SK-N-MC (cell line): Measurements from ENCODE around the gene GNE.

Experiments
- EZH2 ChIP-seq: fragments of 200-600 bp; sonication (generic); IDR thresholded peaks from one replicate; pipeline ENCODE4 v1.6.1; 2017; ENCODE audit warnings: antibody characterized with exemption
- FOXP2 ChIP-seq: optimal IDR thresholded peaks from 2 replicates; pipeline ENCODE3; 2011; ENCODE audit warnings: mild to moderate bottlenecking, moderate library complexity; ENCODE audit not compliant: insufficient read depth; ENCODE audit errors: extremely low read length, control extremely low read depth
- POLR2AphosphoS5 ChIP-seq: IDR thresholded peaks from 2 replicates; pipeline ENCODE4 v1.6.1; 2012; ENCODE audit warnings: mild to moderate bottlenecking, low read depth, low read length, borderline replicate concordance

GRCh38 chr9:36193023-36193422 is 65.2 kb downstream of the GNE start:
- TF ChIP-seq EZH2 (no peak), POLR2AphosphoS5 (no peak), FOXP2 (no peak)
